ENCODE measurements around the gene PLD6. TPM values are rescaled to one million over a fixed set of nuclear protein-coding genes. Genes with fewer than 3 reads are reported as not detected.

The PLD6 gene
- total RNA-seq, 4 donors from 2014 or later = 4.2 to 7.0 (median 5.0) TPM

- intact Hi-C loops (cut with DNase I; ENCODE audit: low total_unique reads) = no loop called here
- TF ChIP-seq POLR2A (IDR thresholded peaks at IDR 0.05) = no peak
- TF ChIP-seq, protein P1, sequence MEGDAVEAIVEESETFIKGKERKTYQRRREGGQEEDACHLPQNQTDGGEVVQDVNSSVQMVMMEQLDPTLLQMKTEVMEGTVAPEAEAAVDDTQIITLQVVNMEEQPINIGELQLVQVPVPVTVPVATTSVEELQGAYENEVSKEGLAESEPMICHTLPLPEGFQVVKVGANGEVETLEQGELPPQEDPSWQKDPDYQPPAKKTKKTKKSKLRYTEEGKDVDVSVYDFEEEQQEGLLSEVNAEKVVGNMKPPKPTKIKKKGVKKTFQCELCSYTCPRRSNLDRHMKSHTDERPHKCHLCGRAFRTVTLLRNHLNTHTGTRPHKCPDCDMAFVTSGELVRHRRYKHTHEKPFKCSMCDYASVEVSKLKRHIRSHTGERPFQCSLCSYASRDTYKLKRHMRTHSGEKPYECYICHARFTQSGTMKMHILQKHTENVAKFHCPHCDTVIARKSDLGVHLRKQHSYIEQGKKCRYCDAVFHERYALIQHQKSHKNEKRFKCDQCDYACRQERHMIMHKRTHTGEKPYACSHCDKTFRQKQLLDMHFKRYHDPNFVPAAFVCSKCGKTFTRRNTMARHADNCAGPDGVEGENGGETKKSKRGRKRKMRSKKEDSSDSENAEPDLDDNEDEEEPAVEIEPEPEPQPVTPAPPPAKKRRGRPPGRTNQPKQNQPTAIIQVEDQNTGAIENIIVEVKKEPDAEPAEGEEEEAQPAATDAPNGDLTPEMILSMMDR (IDR thresholded peaks at IDR 0.05) = no peak
- WGBS, 2 donors = 61 to 72% methylated on average over 25 to 26 of the region's 26 CpGs
- DNase-seq (ENCODE audit: low spot score in 2 of 2) = no peak
- no peak overlapping the region for H3K4me3 ChIP-seq (ENCODE audit: low read depth, poor library complexity, severe bottlenecking)
Observed at GRCh38 chr17:17172001-17172939, 33.9 kb downstream of the PLD6 start.

DNA sequence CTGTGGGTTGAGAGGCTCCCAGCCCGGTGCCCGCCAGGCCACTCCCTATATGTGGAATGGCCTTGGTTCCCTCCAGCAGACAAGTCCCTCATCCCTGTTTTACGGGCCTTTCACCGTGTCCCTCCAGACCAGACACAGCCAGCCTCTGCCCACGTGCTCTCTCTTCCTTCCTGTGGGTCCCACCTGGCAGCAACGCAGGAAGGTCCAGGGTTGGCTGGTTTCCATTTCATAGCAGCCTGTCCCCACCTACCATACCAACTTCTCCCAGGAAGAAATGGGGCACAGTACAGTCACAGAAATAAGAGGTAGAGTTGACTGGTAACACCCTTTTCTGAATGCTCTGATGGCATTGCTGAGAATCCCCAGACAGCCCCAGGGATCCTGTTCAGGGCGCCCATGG is 34.9 kb downstream of the PLD6 start:
- no peak for DNase-seq (ENCODE audit: low spot score in 2 of 2)
- 89 to 95% methylated on average over 7 of the region's 7 CpGs for WGBS, 2 donors
- no peak for TF ChIP-seq POLR2A (IDR thresholded peaks at IDR 0.05)
- TF ChIP-seq, protein P1 (IDR thresholded peaks at IDR 0.05) = no peak
- no peak overlapping the region for H3K4me3 ChIP-seq (ENCODE audit: low read depth, poor library complexity, severe bottlenecking)
- intact Hi-C loops (cut with DNase I; ENCODE audit: low total_unique reads) = no loop called here

DNA sequence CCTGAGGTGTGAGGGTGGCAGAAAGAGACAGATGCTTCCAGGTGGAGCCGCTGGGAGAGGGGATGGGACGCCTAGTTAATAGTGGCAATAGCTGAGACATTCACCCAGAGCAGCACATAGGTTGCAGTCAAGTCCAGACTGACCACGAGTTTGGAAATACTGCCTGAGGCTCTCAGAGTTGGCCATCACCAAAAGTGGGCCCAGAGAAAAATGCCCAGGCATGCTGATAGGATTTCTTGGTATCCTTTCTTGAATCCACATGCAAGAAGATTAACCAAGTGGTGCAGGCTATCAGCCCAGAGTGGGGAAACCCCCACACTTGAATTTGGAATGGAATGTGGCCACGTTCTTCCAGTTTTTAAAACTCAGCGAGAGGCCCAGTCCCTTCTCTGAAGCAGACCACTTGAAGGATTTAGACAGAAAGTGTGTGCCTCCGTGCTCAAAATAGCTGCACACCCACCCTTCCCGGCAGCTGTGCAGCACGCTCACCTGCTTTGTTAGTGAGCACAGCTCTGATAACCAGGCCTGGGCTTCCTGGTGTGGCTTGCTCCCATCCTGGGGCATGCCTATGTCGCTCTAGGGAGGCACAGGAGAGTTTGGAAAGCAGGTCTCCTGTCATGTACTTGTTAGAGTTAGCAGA is 35.7 kb downstream of the PLD6 start:
- intact Hi-C loops (cut with DNase I; ENCODE audit: low total_unique reads) = no loop called here
- 73 to 76% methylated on average over 9 of the region's 9 CpGs for WGBS, 2 donors
- no peak for DNase-seq (ENCODE audit: low spot score in 2 of 2)

GRCh38 chr17:17169396-17169795 is 36.7 kb downstream of the PLD6 start:
- intact Hi-C loops (cut with DNase I; ENCODE audit: low total_unique reads) = no loop called here
- no peak for TF ChIP-seq POLR2A (IDR thresholded peaks at IDR 0.05)
- TF ChIP-seq, protein P1 (IDR thresholded peaks at IDR 0.05) = no peak
- no peak overlapping the region for H3K4me3 ChIP-seq (ENCODE audit: low read depth, poor library complexity, severe bottlenecking)
- no peak for DNase-seq (ENCODE audit: low spot score in 2 of 2)
- WGBS, 2 donors = 89% methylated on average over 4 of the region's 4 CpGs

More for the DNA sequence above, 35.7 kb downstream of the PLD6 start:
- TF ChIP-seq, protein P1 (IDR thresholded peaks at IDR 0.05) = no peak
- no peak for TF ChIP-seq POLR2A (IDR thresholded peaks at IDR 0.05)
- no peak overlapping the region for H3K4me3 ChIP-seq (ENCODE audit: low read depth, poor library complexity, severe bottlenecking)

DNA sequence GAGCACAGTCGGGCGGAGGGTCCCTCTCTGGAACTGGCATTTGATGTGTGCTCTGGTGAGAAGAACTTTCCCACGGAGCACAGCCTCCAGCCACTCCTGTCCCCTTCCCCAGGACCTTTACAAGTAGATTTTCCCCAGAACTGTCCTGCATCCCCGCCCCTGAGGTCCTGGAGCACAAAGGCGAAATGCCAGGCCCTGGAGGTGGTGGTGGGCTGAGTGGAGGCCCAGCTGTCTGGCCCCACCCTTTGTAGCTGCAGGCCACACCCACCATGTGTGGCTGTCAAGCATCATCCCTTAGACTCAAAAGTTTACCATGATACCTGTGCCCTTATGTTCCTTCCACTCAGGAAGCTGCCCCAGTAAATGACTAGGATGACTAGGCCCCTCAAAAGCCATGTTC is 37.7 kb downstream of the PLD6 start:
- 84 to 86% methylated on average over 4 to 5 of the region's 5 CpGs for WGBS, 2 donors
- intact Hi-C loops (cut with DNase I; ENCODE audit: low total_unique reads) = no loop called here

More for the DNA sequence above, 37.7 kb downstream of the PLD6 start:
- TF ChIP-seq, protein P1 (IDR thresholded peaks at IDR 0.05) = no peak
- TF ChIP-seq POLR2A (IDR thresholded peaks at IDR 0.05) = no peak
- DNase-seq (ENCODE audit: low spot score in 2 of 2) = no peak
- no peak overlapping the region for H3K4me3 ChIP-seq (ENCODE audit: low read depth, poor library complexity, severe bottlenecking)
